DMS 273 (cell line): ENCODE measurements around the gene CTRB1.

ENCODE experiments used
- DNase-seq: peaks from one replicate; lab custom pipeline; 2025; ENCODE audit not compliant: unreplicated experiment; lab: John Stamatoyannopoulos, UW

CTRB1 gene

GRCh38 chr16:75225092-75225491 is 6.3 kb downstream of the CTRB1 start:
- DNase-seq, result no peak

- DNase-seq, result no peak
Measured at GRCh38 chr16:75225678-75226515, 7.1 kb downstream of the CTRB1 start.

GRCh38 chr16:75226550-75227360 is 8.0 kb downstream of the CTRB1 start:
- no peak for DNase-seq

- DNase-seq, result peak; percentile 50
Measured at GRCh38 chr16:75227361-75228142, 8.8 kb downstream of the CTRB1 start.

GRCh38 chr16:75228143-75228976 is 9.6 kb downstream of the CTRB1 start:
- no peak for DNase-seq

- no peak for DNase-seq
Measured at GRCh38 chr16:75229172-75230031, 10.6 kb downstream of the CTRB1 start.

GRCh38 chr16:75230471-75231110 is 11.8 kb downstream of the CTRB1 start:
- DNase-seq, result no peak

- no peak for DNase-seq
Measured at GRCh38 chr16:75231570-75231969, 12.8 kb downstream of the CTRB1 start.

- no peak for DNase-seq
Measured at GRCh38 chr16:75233611-75233938, 14.8 kb downstream of the CTRB1 start.

GRCh38 chr16:75234856-75235696 is 16.3 kb downstream of the CTRB1 start:
- DNase-seq, result no peak

- no peak for DNase-seq
Measured at GRCh38 chr16:75235721-75236193, 17.0 kb downstream of the CTRB1 start.

- no peak for DNase-seq
Measured at GRCh38 chr16:75236232-75236631, 17.4 kb downstream of the CTRB1 start.

GRCh38 chr16:75236736-75237397 is 18.1 kb downstream of the CTRB1 start:
- no peak for DNase-seq

GRCh38 chr16:75237398-75238131 is 18.8 kb downstream of the CTRB1 start:
- DNase-seq, result no peak

GRCh38 chr16:75238132-75238852 is 19.5 kb downstream of the CTRB1 start:
- DNase-seq, result peak; percentile 86

GRCh38 chr16:75238853-75239541 is 20.2 kb downstream of the CTRB1 start:
- DNase-seq, result peak; percentile 83
